Measurements from ENCODE around the gene FZD8.
"Not testable (repeated sequence)": the region's sequence is repeated elsewhere in the genome, so short reads cannot be mapped to it uniquely, and the experiment has no call there.

Gene FZD8, protein sequence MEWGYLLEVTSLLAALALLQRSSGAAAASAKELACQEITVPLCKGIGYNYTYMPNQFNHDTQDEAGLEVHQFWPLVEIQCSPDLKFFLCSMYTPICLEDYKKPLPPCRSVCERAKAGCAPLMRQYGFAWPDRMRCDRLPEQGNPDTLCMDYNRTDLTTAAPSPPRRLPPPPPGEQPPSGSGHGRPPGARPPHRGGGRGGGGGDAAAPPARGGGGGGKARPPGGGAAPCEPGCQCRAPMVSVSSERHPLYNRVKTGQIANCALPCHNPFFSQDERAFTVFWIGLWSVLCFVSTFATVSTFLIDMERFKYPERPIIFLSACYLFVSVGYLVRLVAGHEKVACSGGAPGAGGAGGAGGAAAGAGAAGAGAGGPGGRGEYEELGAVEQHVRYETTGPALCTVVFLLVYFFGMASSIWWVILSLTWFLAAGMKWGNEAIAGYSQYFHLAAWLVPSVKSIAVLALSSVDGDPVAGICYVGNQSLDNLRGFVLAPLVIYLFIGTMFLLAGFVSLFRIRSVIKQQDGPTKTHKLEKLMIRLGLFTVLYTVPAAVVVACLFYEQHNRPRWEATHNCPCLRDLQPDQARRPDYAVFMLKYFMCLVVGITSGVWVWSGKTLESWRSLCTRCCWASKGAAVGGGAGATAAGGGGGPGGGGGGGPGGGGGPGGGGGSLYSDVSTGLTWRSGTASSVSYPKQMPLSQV

GRCh38 chr10:35642035-35642792 lies at the start of gene FZD8:
Gene FZD8 (minus strand): TSS chr10:35642296. CDS start chr10:35641429, 867 bp downstream.
- Histone ChIP-seq H2AFZ (ENCODE audit: low read length, unreplicated experiment) (peak within 1 kb of the TSS; percentile 97), H3K79me2 (ENCODE audit: control insufficient read depth, insufficient read depth, low read length, unreplicated experiment) (no peaks in the 10 kb centered on the region), H3K27ac (ENCODE audit: low read depth, low read length) (no peak within 1 kb of the TSS), H3K36me3 (ENCODE audit: insufficient read depth, low read length) (no peaks in the 10 kb centered on the region), H3K4me1 (ENCODE audit: control insufficient read depth, insufficient read depth, low read length, unreplicated experiment) (no peaks in the 10 kb centered on the region), H3K4me3 (ENCODE audit: low read depth, low read length) (peak within 1 kb of the TSS; percentile 93), H3K27me3 (ENCODE audit: insufficient read depth, low read length) (no peaks in the 10 kb centered on the region)

DNA sequence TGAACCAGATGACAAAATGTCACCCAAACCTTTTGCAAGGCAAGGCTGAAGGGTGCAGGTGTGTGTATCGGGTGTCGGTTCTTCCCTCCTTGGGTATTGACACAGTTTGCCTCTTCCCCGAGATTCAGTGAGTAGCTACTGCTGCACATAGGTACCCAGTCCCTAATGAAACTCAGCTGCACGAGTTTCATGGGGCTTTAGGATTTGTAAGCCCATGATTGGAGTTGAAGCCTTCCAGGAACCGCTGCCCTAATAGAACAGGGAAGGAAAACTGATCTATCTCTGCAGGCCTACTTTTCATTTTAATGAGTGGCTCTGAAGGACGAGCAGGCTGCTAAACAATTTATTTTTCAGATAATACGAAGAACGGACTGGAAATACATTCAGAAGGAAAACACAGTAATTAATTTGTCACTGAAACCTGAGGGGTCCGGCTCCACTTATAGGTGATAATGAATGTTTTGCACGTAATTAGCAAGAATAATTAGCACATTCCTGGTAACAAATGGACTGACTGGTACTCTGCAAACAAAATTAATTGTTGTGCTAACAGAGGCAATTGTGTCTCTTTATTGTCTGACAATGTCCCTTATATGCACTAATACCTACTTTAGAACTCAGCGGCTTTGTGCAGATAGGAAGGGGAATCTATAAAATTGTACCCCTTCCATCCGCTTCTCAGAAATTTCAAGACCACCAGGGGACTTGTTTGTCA lies 49.6 kb upstream of the FZD8 start:
- H3K27ac ChIP-seq (ENCODE audit: low read depth, low read length), result no peak overlapping the region
- H3K36me3 ChIP-seq (ENCODE audit: insufficient read depth, low read length), result no peaks in the 10 kb centered on the region
- peaks cover 34% of the 10 kb centered on the region for H3K27me3 ChIP-seq (ENCODE audit: insufficient read depth, low read length)
- H3K4me1 ChIP-seq (ENCODE audit: control insufficient read depth, insufficient read depth, low read length, unreplicated experiment), result no peaks in the 10 kb centered on the region
- no peaks in the 10 kb centered on the region for H3K79me2 ChIP-seq (ENCODE audit: control insufficient read depth, insufficient read depth, low read length, unreplicated experiment)
- no peak overlapping the region for H2AFZ ChIP-seq (ENCODE audit: low read length, unreplicated experiment)
- H3K4me3 ChIP-seq (ENCODE audit: low read depth, low read length), result no peak overlapping the region

- H3K79me2 ChIP-seq (ENCODE audit: control insufficient read depth, insufficient read depth, low read length, unreplicated experiment), result no peaks in the 10 kb centered on the region
- H2AFZ ChIP-seq (ENCODE audit: low read length, unreplicated experiment), result no peak overlapping the region
- H3K27me3 ChIP-seq (ENCODE audit: insufficient read depth, low read length), result peaks cover 28% of the 10 kb centered on the region
- H3K4me1 ChIP-seq (ENCODE audit: control insufficient read depth, insufficient read depth, low read length, unreplicated experiment), result no peaks in the 10 kb centered on the region
- H3K4me3 ChIP-seq (ENCODE audit: low read depth, low read length), result no peak overlapping the region
- H3K36me3 ChIP-seq (ENCODE audit: insufficient read depth, low read length), result no peaks in the 10 kb centered on the region
- no peak overlapping the region for H3K27ac ChIP-seq (ENCODE audit: low read depth, low read length)
These were observed 48.4 kb upstream of the FZD8 start for GRCh38 chr10:35690534-35690933.

- H2AFZ ChIP-seq (ENCODE audit: low read length, unreplicated experiment); H3K4me3 ChIP-seq (ENCODE audit: low read depth, low read length); H3K36me3 ChIP-seq (ENCODE audit: insufficient read depth, low read length); H3K27ac ChIP-seq (ENCODE audit: low read depth, low read length); H3K4me1 ChIP-seq (ENCODE audit: control insufficient read depth, insufficient read depth, low read length, unreplicated experiment); H3K79me2 ChIP-seq (ENCODE audit: control insufficient read depth, insufficient read depth, low read length, unreplicated experiment): not testable (repeated sequence)
- peaks cover 18% of the 10 kb centered on the region for H3K27me3 ChIP-seq (ENCODE audit: insufficient read depth, low read length)
These were observed 43.8 kb upstream of the FZD8 start for GRCh38 chr10:35685858-35686257.

DNA sequence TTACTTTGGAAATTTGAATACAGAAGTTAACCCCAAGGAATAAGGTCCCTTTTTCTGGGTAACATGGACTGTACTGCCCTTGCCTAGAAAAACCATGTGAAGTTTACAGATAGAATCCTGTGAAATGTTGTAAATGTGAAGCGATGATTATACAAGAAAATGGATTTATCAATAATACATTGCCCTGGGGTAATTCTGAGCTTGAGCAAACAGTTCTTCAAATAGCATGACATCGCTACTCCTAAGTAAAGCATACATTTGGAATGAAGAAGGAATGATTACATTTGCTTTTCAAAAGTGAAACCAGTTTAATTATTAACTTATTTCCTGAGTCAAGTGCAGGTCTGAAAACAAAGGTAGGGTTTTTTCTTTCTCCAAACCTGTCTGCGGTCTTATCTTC lies 43.3 kb upstream of the FZD8 start:
- peaks cover 13% of the 10 kb centered on the region for H3K27me3 ChIP-seq (ENCODE audit: insufficient read depth, low read length)
- H3K36me3 ChIP-seq (ENCODE audit: insufficient read depth, low read length), result no peaks in the 10 kb centered on the region
- no peaks in the 10 kb centered on the region for H3K4me1 ChIP-seq (ENCODE audit: control insufficient read depth, insufficient read depth, low read length, unreplicated experiment)
- no peak overlapping the region; the same call in 1 of the 2 replicates for H3K4me3 ChIP-seq (ENCODE audit: low read depth, low read length)
- no peak overlapping the region for H2AFZ ChIP-seq (ENCODE audit: low read length, unreplicated experiment)
- H3K79me2 ChIP-seq (ENCODE audit: control insufficient read depth, insufficient read depth, low read length, unreplicated experiment), result no peaks in the 10 kb centered on the region
- H3K27ac ChIP-seq (ENCODE audit: low read depth, low read length), result no peak overlapping the region

GRCh38 chr10:35684586-35684985 lies 42.5 kb upstream of the FZD8 start:
- Histone ChIP-seq H3K79me2 (ENCODE audit: control insufficient read depth, insufficient read depth, low read length, unreplicated experiment) (no peaks in the 10 kb centered on the region), H2AFZ (ENCODE audit: low read length, unreplicated experiment) (no peak overlapping the region), H3K36me3 (ENCODE audit: insufficient read depth, low read length) (no peaks in the 10 kb centered on the region), H3K27me3 (ENCODE audit: insufficient read depth, low read length) (peaks cover 5% of the 10 kb centered on the region; the same call in 1 of the 2 replicates), H3K4me1 (ENCODE audit: control insufficient read depth, insufficient read depth, low read length, unreplicated experiment) (no peaks in the 10 kb centered on the region), H3K27ac (ENCODE audit: low read depth, low read length) (no peak overlapping the region), H3K4me3 (ENCODE audit: low read depth, low read length) (no peak overlapping the region)

GRCh38 chr10:35675846-35676245 lies 33.8 kb upstream of the FZD8 start:
- no peaks in the 10 kb centered on the region for H3K79me2 ChIP-seq (ENCODE audit: control insufficient read depth, insufficient read depth, low read length, unreplicated experiment)
- H3K27ac ChIP-seq (ENCODE audit: low read depth, low read length), result no peak overlapping the region
- peaks cover 31% of the 10 kb centered on the region for H3K27me3 ChIP-seq (ENCODE audit: insufficient read depth, low read length)
- H2AFZ ChIP-seq (ENCODE audit: low read length, unreplicated experiment), result no peak overlapping the region
- H3K36me3 ChIP-seq (ENCODE audit: insufficient read depth, low read length), result no peaks in the 10 kb centered on the region
- no peak overlapping the region for H3K4me3 ChIP-seq (ENCODE audit: low read depth, low read length)
- H3K4me1 ChIP-seq (ENCODE audit: control insufficient read depth, insufficient read depth, low read length, unreplicated experiment), result no peaks in the 10 kb centered on the region

- Histone ChIP-seq H3K79me2 (ENCODE audit: control insufficient read depth, insufficient read depth, low read length, unreplicated experiment) (no peaks in the 10 kb centered on the region), H3K27ac (ENCODE audit: low read depth, low read length) (no peak overlapping the region), H3K36me3 (ENCODE audit: insufficient read depth, low read length) (no peaks in the 10 kb centered on the region), H3K4me1 (ENCODE audit: control insufficient read depth, insufficient read depth, low read length, unreplicated experiment) (no peaks in the 10 kb centered on the region), H3K27me3 (ENCODE audit: insufficient read depth, low read length) (peaks cover 31% of the 10 kb centered on the region), H2AFZ (ENCODE audit: low read length, unreplicated experiment) (no peak overlapping the region), H3K4me3 (ENCODE audit: low read depth, low read length) (no peak overlapping the region)
These were observed 32.7 kb upstream of the FZD8 start for GRCh38 chr10:35674843-35675242.

DNA sequence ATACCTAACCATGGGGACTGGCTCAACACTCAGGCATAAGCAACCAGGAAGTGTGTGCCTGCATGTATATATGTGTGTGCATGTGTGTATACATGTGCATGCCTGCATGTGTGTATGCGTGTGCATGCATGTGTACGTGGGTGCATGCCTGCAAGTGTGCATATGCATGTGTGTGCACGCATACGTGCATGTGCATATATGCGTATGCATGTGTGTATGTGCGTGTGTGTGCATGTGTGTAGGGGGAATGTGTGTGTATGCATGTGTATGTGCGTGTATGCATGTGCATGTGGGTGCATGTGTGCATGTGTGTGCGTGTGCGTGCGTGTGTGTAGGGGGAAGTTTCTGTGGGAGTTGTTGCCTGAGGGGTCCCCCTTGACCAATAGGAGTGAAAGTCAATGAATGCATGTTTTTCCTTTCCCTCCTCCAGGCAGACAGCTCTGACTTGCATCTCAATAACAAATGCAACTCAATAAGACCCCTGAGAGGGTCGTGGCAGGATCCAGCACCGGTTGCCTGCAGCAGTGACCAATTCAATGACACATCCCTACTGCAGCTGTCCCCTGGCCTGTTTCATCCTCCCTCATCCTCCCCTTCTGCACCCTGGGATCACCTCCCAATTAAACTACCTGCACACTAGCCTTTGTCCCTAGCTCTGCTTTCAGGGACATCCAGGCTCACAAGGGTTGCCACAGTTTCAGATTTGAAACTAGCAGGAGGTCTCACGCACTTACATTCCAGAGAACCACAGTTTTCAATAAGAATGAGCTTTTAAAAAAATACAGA lies 27.0 kb upstream of the FZD8 start:
- no peaks in the 10 kb centered on the region for H3K79me2 ChIP-seq (ENCODE audit: control insufficient read depth, insufficient read depth, low read length, unreplicated experiment)
- H3K27me3 ChIP-seq (ENCODE audit: insufficient read depth, low read length), result peaks cover 10% of the 10 kb centered on the region
- no peak overlapping the region for H3K4me3 ChIP-seq (ENCODE audit: low read depth, low read length)
- H3K4me1 ChIP-seq (ENCODE audit: control insufficient read depth, insufficient read depth, low read length, unreplicated experiment), result no peaks in the 10 kb centered on the region
- no peaks in the 10 kb centered on the region for H3K36me3 ChIP-seq (ENCODE audit: insufficient read depth, low read length)
- no peak overlapping the region for H2AFZ ChIP-seq (ENCODE audit: low read length, unreplicated experiment)
- no peak overlapping the region for H3K27ac ChIP-seq (ENCODE audit: low read depth, low read length)
